Measurements from ENCODE around the gene TEX9. TPM values are rescaled to one million over a fixed set of nuclear protein-coding genes. Genes with fewer than 3 reads are reported as not detected.

TEX9 gene
- total RNA-seq, 1 donor from 2014 or later = 0.27 TPM

GRCh38 chr15:56344336-56344735, 20.9 kb upstream of the TEX9 start:
- intact Hi-C loops (cut with micrococcal nuclease) = no loop called here
- DNase-seq (ENCODE audit: low spot score) = no peak
- no peaks in the 10 kb centered on the region for H3K9me3 Mint-ChIP-seq
- H3K4me3 Mint-ChIP-seq (ENCODE audit: low read depth) = no peak overlapping the region
- no peaks in the 10 kb centered on the region for H3K36me3 Mint-ChIP-seq (ENCODE audit: low read depth)
- H3K4me1 Mint-ChIP-seq (ENCODE audit: low read depth) = no peaks in the 10 kb centered on the region
- peaks cover 12% of the 10 kb centered on the region for H3K27me3 Mint-ChIP-seq (ENCODE audit: low read depth)
- H3K27ac Mint-ChIP-seq = no peak overlapping the region

GRCh38 chr15:56346414-56346813, 18.8 kb upstream of the TEX9 start:
- no peaks in the 10 kb centered on the region for H3K4me1 Mint-ChIP-seq (ENCODE audit: low read depth)
- DNase-seq (ENCODE audit: low spot score) = no peak
- intact Hi-C loops (cut with micrococcal nuclease) = no loop called here

GRCh38 chr15:56349554-56349953, 15.7 kb upstream of the TEX9 start:
- Mint-ChIP-seq H3K36me3 (ENCODE audit: low read depth) (no peaks in the 10 kb centered on the region), H3K27me3 (ENCODE audit: low read depth) (peaks cover 11% of the 10 kb centered on the region), H3K27ac (no peak overlapping the region), H3K4me1 (ENCODE audit: low read depth) (no peaks in the 10 kb centered on the region), H3K9me3 (no peaks in the 10 kb centered on the region), H3K4me3 (ENCODE audit: low read depth) (no peak overlapping the region)
- no peak for DNase-seq (ENCODE audit: low spot score)
- intact Hi-C loops (cut with micrococcal nuclease) = no loop called here

More at GRCh38 chr15:56346414-56346813, 18.8 kb upstream of the TEX9 start:
- Mint-ChIP-seq H3K27ac (no peak overlapping the region), H3K36me3 (ENCODE audit: low read depth) (no peaks in the 10 kb centered on the region), H3K9me3 (no peaks in the 10 kb centered on the region), H3K27me3 (ENCODE audit: low read depth) (peaks cover 9% of the 10 kb centered on the region), H3K4me3 (ENCODE audit: low read depth) (no peak overlapping the region)

GRCh38 chr15:56351353-56351752, 13.9 kb upstream of the TEX9 start:
- Mint-ChIP-seq H3K36me3 (ENCODE audit: low read depth) (no peaks in the 10 kb centered on the region), H3K4me3 (ENCODE audit: low read depth) (no peak overlapping the region), H3K4me1 (ENCODE audit: low read depth) (no peaks in the 10 kb centered on the region), H3K9me3 (no peaks in the 10 kb centered on the region), H3K27ac (no peak overlapping the region), H3K27me3 (ENCODE audit: low read depth) (peaks cover 10% of the 10 kb centered on the region)
- intact Hi-C loops (cut with micrococcal nuclease) = no loop called here
- DNase-seq (ENCODE audit: low spot score) = no peak

GRCh38 chr15:56351957-56352506, 13.2 kb upstream of the TEX9 start:
- no peaks in the 10 kb centered on the region for H3K4me1 Mint-ChIP-seq (ENCODE audit: low read depth)
- H3K9me3 Mint-ChIP-seq = no peaks in the 10 kb centered on the region
- intact Hi-C loops (cut with micrococcal nuclease) = no loop called here
- H3K27me3 Mint-ChIP-seq (ENCODE audit: low read depth) = peaks cover 8% of the 10 kb centered on the region
- H3K4me3 Mint-ChIP-seq (ENCODE audit: low read depth) = no peak overlapping the region
- H3K36me3 Mint-ChIP-seq (ENCODE audit: low read depth) = no peaks in the 10 kb centered on the region
- H3K27ac Mint-ChIP-seq = no peak overlapping the region
- no peak for DNase-seq (ENCODE audit: low spot score)

- no peaks in the 10 kb centered on the region for H3K4me1 Mint-ChIP-seq (ENCODE audit: low read depth)
- H3K4me3 Mint-ChIP-seq (ENCODE audit: low read depth) = no peak overlapping the region
- no peak overlapping the region for H3K27ac Mint-ChIP-seq
- no peaks in the 10 kb centered on the region for H3K36me3 Mint-ChIP-seq (ENCODE audit: low read depth)
- peaks cover 12% of the 10 kb centered on the region for H3K27me3 Mint-ChIP-seq (ENCODE audit: low read depth)
- DNase-seq (ENCODE audit: low spot score) = no peak
- H3K9me3 Mint-ChIP-seq = no peaks in the 10 kb centered on the region
- intact Hi-C loops (cut with micrococcal nuclease) = no loop called here
Observed at GRCh38 chr15:56353119-56353518, 12.1 kb upstream of the TEX9 start.

- DNase-seq (ENCODE audit: low spot score) = no peak
- no peaks in the 10 kb centered on the region for H3K9me3 Mint-ChIP-seq
- H3K27ac Mint-ChIP-seq = no peak overlapping the region
- H3K36me3 Mint-ChIP-seq (ENCODE audit: low read depth) = no peaks in the 10 kb centered on the region
- no peaks in the 10 kb centered on the region for H3K4me1 Mint-ChIP-seq (ENCODE audit: low read depth)
- intact Hi-C loops (cut with micrococcal nuclease) = no loop called here
- H3K4me3 Mint-ChIP-seq (ENCODE audit: low read depth) = no peak overlapping the region
- H3K27me3 Mint-ChIP-seq (ENCODE audit: low read depth) = peaks cover 10% of the 10 kb centered on the region
Observed at GRCh38 chr15:56353740-56354139, 11.5 kb upstream of the TEX9 start.

- Mint-ChIP-seq H3K36me3 (ENCODE audit: low read depth) (no peaks in the 10 kb centered on the region), H3K9me3 (no peaks in the 10 kb centered on the region), H3K27ac (no peak overlapping the region), H3K4me1 (ENCODE audit: low read depth) (no peaks in the 10 kb centered on the region), H3K27me3 (ENCODE audit: low read depth) (peaks cover 19% of the 10 kb centered on the region), H3K4me3 (ENCODE audit: low read depth) (no peak overlapping the region)
- no peak for DNase-seq (ENCODE audit: low spot score)
- intact Hi-C loops (cut with micrococcal nuclease) = no loop called here
Observed at GRCh38 chr15:56356616-56357015, 8.6 kb upstream of the TEX9 start.

- DNase-seq (ENCODE audit: low spot score) = no peak
- Mint-ChIP-seq H3K36me3 (ENCODE audit: low read depth) (no peaks in the 10 kb centered on the region), H3K27ac (no peak overlapping the region), H3K27me3 (ENCODE audit: low read depth) (peaks cover 28% of the 10 kb centered on the region), H3K9me3 (no peaks in the 10 kb centered on the region), H3K4me1 (ENCODE audit: low read depth) (no peaks in the 10 kb centered on the region), H3K4me3 (ENCODE audit: low read depth) (no peak overlapping the region)
- intact Hi-C loops (cut with micrococcal nuclease) = no loop called here
Observed at GRCh38 chr15:56358604-56359003, 6.6 kb upstream of the TEX9 start.

GRCh38 chr15:56361987-56362386, 3.2 kb upstream of the TEX9 start:
- peaks cover 37% of the 10 kb centered on the region for H3K27me3 Mint-ChIP-seq (ENCODE audit: low read depth)
- no peaks in the 10 kb centered on the region for H3K9me3 Mint-ChIP-seq
- H3K4me3 Mint-ChIP-seq (ENCODE audit: low read depth) = no peak overlapping the region
- no peaks in the 10 kb centered on the region for H3K36me3 Mint-ChIP-seq (ENCODE audit: low read depth)
- DNase-seq (ENCODE audit: low spot score) = no peak
- intact Hi-C loops (cut with micrococcal nuclease) = loop anchor here (10.0 kb wide), 1 partner anchor 53 kb away; no protein-coding TSS in a partner anchor
- peaks cover 16% of the 10 kb centered on the region for H3K4me1 Mint-ChIP-seq (ENCODE audit: low read depth)
- H3K27ac Mint-ChIP-seq = no peak overlapping the region

- H3K4me3 Mint-ChIP-seq (ENCODE audit: low read depth) = peak overlapping the region; percentile 85
- intact Hi-C loops (cut with micrococcal nuclease) = loop anchor here (10.0 kb wide), 1 partner anchor 49 kb away; no protein-coding TSS in a partner anchor
- peaks cover 16% of the 10 kb centered on the region for H3K4me1 Mint-ChIP-seq (ENCODE audit: low read depth)
- H3K27me3 Mint-ChIP-seq (ENCODE audit: low read depth) = peaks cover 44% of the 10 kb centered on the region
- H3K27ac Mint-ChIP-seq = no peak overlapping the region
- H3K9me3 Mint-ChIP-seq = no peaks in the 10 kb centered on the region
- H3K36me3 Mint-ChIP-seq (ENCODE audit: low read depth) = no peaks in the 10 kb centered on the region
- DNase-seq (ENCODE audit: low spot score) = no peak
Observed at GRCh38 chr15:56366211-56366610, 985 bp downstream of the TEX9 start.

GRCh38 chr15:56367156-56367555, 1.9 kb downstream of the TEX9 start:
- Mint-ChIP-seq H3K27ac (no peak overlapping the region), H3K27me3 (ENCODE audit: low read depth) (peaks cover 40% of the 10 kb centered on the region), H3K36me3 (ENCODE audit: low read depth) (no peaks in the 10 kb centered on the region), H3K4me3 (ENCODE audit: low read depth) (no peak overlapping the region), H3K4me1 (ENCODE audit: low read depth) (peaks cover 16% of the 10 kb centered on the region), H3K9me3 (no peaks in the 10 kb centered on the region)
- intact Hi-C loops (cut with micrococcal nuclease) = loop anchor here (10.0 kb wide), 1 partner anchor 48 kb away; no protein-coding TSS in a partner anchor
- no peak for DNase-seq (ENCODE audit: low spot score)

GRCh38 chr15:56369234-56369633, 4.0 kb downstream of the TEX9 start:
- Mint-ChIP-seq H3K9me3 (no peaks in the 10 kb centered on the region), H3K4me1 (ENCODE audit: low read depth) (peaks cover 16% of the 10 kb centered on the region), H3K27me3 (ENCODE audit: low read depth) (peaks cover 34% of the 10 kb centered on the region), H3K4me3 (ENCODE audit: low read depth) (no peak overlapping the region), H3K36me3 (ENCODE audit: low read depth) (no peaks in the 10 kb centered on the region), H3K27ac (no peak overlapping the region)
- intact Hi-C loops (cut with micrococcal nuclease) = loop anchor here (10.0 kb wide), 1 partner anchor 46 kb away; no protein-coding TSS in a partner anchor
- DNase-seq (ENCODE audit: low spot score) = no peak

Data from activated T-helper 2 cell treated with anti-CD3 and anti-CD28 coated beads, Interferon-gamma antibody, Interleukin-2, Interleukin-4, amounts not matched to agents 10 μg/mL and 5 μg/mL and 100 μg/mL, durations not matched to agents 14 hours and 24 hours and 36 hours (primary cell).